CD4-positive, alpha-beta T cell treated with Interferon alpha-2 for 1 hour (primary cell): ENCODE measurements around the gene RCBTB2.

ENCODE experiments used
- DNase-seq, 2 donors: peaks; one replicate each; pipeline ENCODE4 v3.0.0-alpha.2; 2020 to 2022

The RCBTB2 gene

GRCh38 chr13:48528720-48529119, 4.2 kb downstream of the RCBTB2 start:
- DNase-seq, result no peak

- no peak for DNase-seq
These were observed 4.9 kb downstream of the RCBTB2 start for GRCh38 chr13:48527955-48528354.

- DNase-seq, result peak in 1 of 2 donors; percentile 54
These were observed 6.6 kb downstream of the RCBTB2 start for GRCh38 chr13:48526286-48526685.

- no peak for DNase-seq
These were observed 14.8 kb downstream of the RCBTB2 start for GRCh38 chr13:48518083-48518482.

GRCh38 chr13:48515732-48516131, 17.1 kb downstream of the RCBTB2 start:
- DNase-seq, result no peak

GRCh38 chr13:48514793-48515192, 18.1 kb downstream of the RCBTB2 start:
- DNase-seq, result no peak

GRCh38 chr13:48511621-48512230, 21.2 kb downstream of the RCBTB2 start:
- DNase-seq, result no peak

- no peak for DNase-seq
These were observed 22.2 kb downstream of the RCBTB2 start for GRCh38 chr13:48510698-48511097.

GRCh38 chr13:48508011-48508410, 24.9 kb downstream of the RCBTB2 start:
- DNase-seq, result no peak

GRCh38 chr13:48507021-48507420, 25.9 kb downstream of the RCBTB2 start:
- DNase-seq, result no peak

- no peak for DNase-seq
These were observed 26.7 kb downstream of the RCBTB2 start for GRCh38 chr13:48506092-48506701.

GRCh38 chr13:48505597-48506091, 27.2 kb downstream of the RCBTB2 start:
- DNase-seq, result peak; percentile 69 to 80

GRCh38 chr13:48505012-48505411, 27.9 kb downstream of the RCBTB2 start:
- peak; percentile 23 to 61 for DNase-seq

GRCh38 chr13:48504606-48505005, 28.3 kb downstream of the RCBTB2 start:
- DNase-seq, result peak in 1 of 2 donors; percentile 27

GRCh38 chr13:48502601-48503319, 30.1 kb downstream of the RCBTB2 start:
- no peak for DNase-seq

GRCh38 chr13:48501705-48502104, 31.2 kb downstream of the RCBTB2 start:
- DNase-seq, result no peak

- DNase-seq, result no peak
These were observed 32.2 kb downstream of the RCBTB2 start for GRCh38 chr13:48500652-48501197.

- DNase-seq, result no peak
These were observed 35.2 kb downstream of the RCBTB2 start for GRCh38 chr13:48497669-48498068.

GRCh38 chr13:48496271-48497161, 36.4 kb downstream of the RCBTB2 start:
- peak; percentile 20 to 58 for DNase-seq

- no peak for DNase-seq
These were observed 38.0 kb downstream of the RCBTB2 start for GRCh38 chr13:48494874-48495273.

GRCh38 chr13:48493851-48494250, 39.0 kb downstream of the RCBTB2 start:
- no peak for DNase-seq

GRCh38 chr13:48493066-48493765, 39.7 kb downstream of the RCBTB2 start:
- DNase-seq, result peak in 1 of 2 donors; percentile 69
